ENCODE results near the gene XIRP1.

XIRP1 gene

DNA sequence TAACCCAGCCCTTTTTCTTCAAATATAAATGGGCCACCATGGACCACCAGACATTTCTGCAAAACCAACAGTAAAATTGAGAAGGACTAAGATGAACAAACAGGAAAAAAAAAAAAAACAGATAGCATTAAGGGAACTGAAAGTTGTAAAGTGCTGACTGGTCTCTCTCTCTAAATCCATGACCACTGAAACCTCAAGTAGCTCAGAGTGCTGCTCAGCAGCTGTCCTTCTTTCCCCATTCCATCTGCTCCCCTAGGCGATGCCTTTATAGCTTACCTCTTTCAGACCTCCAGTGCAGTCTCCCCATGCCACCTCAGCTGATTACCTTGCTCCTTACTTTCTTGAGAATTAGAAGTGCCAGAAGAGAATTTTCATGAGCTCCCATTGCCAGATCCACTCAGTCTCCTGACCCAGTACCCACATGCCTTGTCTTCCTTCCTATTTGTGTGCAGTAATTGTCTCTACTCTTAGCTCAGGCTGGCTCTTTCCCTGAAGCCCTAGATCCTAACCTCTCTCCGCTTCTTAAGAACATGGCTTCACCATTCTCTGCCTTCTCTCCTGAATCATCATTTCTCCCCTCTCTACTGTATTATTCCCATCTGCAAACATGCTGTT, 23.9 kb upstream of the XIRP1 start:
- no peak overlapping the region for H3K4me3 ChIP-seq (ENCODE audit: low read depth, low read length)
- TF ChIP-seq, protein P1, sequence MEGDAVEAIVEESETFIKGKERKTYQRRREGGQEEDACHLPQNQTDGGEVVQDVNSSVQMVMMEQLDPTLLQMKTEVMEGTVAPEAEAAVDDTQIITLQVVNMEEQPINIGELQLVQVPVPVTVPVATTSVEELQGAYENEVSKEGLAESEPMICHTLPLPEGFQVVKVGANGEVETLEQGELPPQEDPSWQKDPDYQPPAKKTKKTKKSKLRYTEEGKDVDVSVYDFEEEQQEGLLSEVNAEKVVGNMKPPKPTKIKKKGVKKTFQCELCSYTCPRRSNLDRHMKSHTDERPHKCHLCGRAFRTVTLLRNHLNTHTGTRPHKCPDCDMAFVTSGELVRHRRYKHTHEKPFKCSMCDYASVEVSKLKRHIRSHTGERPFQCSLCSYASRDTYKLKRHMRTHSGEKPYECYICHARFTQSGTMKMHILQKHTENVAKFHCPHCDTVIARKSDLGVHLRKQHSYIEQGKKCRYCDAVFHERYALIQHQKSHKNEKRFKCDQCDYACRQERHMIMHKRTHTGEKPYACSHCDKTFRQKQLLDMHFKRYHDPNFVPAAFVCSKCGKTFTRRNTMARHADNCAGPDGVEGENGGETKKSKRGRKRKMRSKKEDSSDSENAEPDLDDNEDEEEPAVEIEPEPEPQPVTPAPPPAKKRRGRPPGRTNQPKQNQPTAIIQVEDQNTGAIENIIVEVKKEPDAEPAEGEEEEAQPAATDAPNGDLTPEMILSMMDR (conservative IDR thresholded peaks at IDR 0.05; ENCODE audit: low read depth, low read length), result no peak
- no peak for DNase-seq (ENCODE audit: low read depth)

DNA sequence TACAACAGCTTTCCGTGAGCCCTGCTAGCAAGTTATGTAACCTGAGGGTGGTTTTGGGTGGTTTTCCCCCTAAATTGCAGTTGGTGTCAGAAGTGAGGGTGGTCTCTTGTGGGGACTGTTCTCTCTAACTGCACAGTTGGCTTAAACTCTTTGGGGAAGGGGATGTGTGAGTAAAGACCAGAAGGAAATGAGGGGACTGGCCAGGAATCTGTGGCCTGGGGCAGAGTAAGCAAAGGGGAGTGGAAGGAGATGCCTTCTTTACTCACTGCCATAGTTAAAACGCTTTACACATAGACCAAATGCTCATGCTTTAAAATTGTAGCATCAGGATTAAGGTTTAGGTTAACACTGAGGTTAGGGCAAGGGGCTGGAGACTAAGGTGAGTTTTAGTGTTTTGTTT, 21.2 kb upstream of the XIRP1 start:
- TF ChIP-seq, protein P1 (conservative IDR thresholded peaks at IDR 0.05; ENCODE audit: low read depth, low read length), result no peak
- no peak overlapping the region for H3K4me3 ChIP-seq (ENCODE audit: low read depth, low read length)
- no peak for DNase-seq (ENCODE audit: low read depth)

DNA sequence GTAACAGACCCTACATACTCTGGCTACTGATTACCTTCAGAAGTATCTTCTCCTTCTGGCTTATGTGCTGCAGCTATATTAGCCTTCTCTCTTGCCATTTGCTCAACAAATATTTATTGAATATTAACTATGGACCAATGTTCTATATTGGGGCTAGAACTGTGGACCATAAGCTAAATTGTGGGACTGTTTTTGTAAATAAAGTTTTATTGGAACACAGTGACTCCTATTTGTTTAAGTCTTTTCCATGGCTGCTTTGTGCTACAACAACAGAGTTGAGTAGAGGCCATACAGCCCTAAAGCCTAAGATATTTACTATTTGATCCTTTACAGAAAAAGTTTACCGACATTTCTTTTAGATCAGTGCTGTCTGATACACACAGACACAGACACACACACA, 20.3 kb upstream of the XIRP1 start:
- H3K4me3 ChIP-seq (ENCODE audit: low read depth, low read length), result no peak overlapping the region
- TF ChIP-seq, protein P1 (conservative IDR thresholded peaks at IDR 0.05; ENCODE audit: low read depth, low read length), result no peak
- DNase-seq (ENCODE audit: low read depth), result no peak

DNA sequence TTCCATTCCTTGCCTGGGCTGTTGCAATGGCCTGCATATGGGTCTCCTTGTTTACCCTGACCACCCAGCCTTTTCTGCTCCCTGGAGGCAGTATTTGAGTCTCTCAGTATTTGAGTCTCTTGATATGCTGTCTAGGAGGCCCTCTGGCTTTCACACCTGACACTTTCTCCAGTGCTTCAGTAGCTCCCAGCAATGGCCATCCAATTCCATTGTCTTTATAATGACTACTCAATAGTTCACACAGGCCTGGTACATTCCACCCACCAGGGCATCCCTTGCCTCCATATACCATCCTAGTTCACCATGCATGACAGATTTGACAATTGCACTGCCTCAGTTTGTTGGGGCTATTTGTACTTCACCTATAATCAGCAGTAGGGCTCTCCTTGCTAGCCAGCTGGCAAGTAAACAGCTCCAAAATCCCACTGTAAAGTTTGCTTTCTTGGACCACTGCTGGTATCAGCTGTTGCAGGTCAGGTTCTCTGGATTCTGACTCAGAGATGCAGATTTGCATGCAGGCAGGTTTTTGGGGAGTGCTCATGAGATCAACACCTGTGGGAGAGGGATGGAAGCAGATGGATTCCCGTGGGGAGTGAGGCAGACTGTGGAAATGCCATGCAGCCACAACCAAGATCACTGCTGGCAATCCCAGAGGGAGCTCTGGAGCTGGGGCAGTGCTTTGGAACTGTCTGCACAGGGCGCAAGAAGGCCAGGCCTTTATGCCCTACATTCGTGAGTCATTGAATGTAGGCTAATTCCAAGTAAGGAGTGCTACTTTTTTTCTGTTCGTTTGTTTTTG, 19.1 kb upstream of the XIRP1 start:
- DNase-seq (ENCODE audit: low read depth), result no peak
- no peak overlapping the region for H3K4me3 ChIP-seq (ENCODE audit: low read depth, low read length)
- TF ChIP-seq, protein P1 (conservative IDR thresholded peaks at IDR 0.05; ENCODE audit: low read depth, low read length), result no peak

DNA sequence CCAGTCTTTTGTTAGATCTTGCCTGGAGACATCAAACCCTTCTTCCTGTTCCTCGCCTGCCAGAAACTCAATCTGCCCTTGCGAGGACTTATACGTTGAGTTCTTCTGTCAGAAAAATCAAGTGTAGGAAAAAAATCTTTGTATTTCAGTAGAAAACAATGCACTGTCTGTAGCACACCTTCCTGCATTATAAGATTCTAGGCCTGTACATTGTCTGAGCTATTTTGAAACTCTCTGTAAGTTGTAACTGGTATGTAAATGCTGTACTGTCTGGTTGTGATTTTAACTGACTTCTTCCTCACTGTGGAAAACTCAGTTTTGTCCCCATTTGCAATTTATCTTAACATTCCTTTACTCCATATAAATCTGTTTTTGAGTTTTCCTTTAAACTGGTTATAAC, 17.7 kb upstream of the XIRP1 start:
- DNase-seq (ENCODE audit: low read depth), result no peak
- no peak overlapping the region for H3K4me3 ChIP-seq (ENCODE audit: low read depth, low read length)
- TF ChIP-seq, protein P1 (conservative IDR thresholded peaks at IDR 0.05; ENCODE audit: low read depth, low read length), result no peak

DNA sequence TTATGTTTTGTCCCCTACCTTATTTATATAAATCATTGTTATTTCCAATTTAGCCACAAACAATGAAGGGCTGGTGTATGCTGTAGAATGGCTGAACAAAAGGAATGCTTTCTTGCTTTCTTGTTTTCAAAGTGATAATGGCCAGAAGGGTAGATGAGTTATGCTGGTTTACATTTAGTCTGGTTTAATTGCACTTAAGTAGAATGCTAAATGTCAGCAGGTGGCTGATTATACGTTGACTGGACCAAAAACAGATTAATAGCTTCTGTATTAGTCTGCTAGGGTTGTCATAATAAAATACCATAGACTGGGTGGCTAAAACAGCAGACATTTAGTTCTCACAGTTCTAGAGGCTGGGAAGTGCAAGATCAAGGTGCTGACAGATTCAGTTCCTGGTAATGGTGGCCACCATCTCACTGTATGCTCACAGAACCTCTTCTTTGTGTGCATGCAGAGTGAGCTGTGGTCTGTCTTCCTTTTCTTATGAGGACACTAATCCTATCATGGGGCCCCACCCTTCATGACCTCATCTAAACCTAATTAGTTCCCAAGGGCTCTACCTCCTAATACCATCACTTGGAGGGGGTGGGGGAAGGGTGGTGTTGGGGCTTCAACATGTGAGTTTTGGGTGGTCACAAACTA, 17.1 kb upstream of the XIRP1 start:
- TF ChIP-seq, protein P1 (conservative IDR thresholded peaks at IDR 0.05; ENCODE audit: low read depth, low read length), result no peak
- no peak for DNase-seq (ENCODE audit: low read depth)
- H3K4me3 ChIP-seq (ENCODE audit: low read depth, low read length), result no peak overlapping the region
